ENCODE results near the gene PILRA.

DNA sequence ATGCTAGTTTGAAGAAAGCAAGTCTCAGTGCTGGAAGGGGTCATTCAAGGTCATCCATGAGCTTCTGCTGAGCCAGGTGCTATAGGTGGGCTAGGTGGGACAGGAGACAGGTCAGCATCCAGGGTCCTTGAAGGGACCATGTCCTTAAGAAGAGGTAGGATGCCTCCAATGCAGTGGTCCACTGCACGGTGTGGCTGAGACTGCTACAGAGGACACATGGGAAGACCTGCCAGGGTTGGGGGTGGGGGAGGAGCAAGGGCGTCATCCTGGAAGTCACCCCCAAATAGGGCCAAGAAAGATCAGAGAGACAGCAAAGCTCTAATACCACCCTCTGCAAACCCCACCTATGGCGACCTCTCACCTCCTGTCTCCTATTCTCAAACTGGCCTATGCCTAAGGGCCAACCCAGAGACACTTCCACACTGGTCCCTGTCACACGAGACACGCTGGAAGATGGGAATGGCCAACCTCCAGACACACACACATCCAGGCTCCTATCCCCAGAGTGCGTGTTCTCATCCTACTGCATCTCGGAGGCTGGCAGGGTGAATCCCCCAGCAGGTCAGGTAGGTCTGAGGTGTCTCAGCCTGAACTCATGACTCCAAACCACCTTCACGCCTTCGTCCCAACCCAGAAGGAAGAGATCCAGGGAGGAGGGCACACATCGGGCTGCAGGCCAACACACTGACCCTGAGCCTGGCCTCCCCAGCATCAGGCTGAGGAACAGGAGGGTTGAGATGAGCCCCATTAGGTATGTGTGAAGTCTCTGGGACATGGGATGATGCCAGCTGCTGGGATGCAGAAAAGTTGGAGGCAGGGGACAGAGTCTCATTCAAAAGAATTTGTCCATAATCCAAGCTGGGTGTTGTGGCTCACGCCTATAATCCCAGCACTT is 68.6 kb downstream of the PILRA start:
- no peak for TF ChIP-seq EZH2 (IDR thresholded peaks at IDR 0.05; ENCODE audit: low read depth, low read length, severe bottlenecking)
- no peak for TF ChIP-seq PHF8 (conservative IDR thresholded peaks at IDR 0.05; ENCODE audit: low read depth, low read length)
- TF ChIP-seq CTCF (IDR thresholded peaks at IDR 0.05; ENCODE audit: control extremely low read depth in 1 of 3, insufficient read depth in 1 of 3, low read depth in 1 of 3, low read length in 3 of 3), result no peak
- no peak for TF ChIP-seq YY1 (IDR thresholded peaks at IDR 0.05; ENCODE audit: low read depth, low read length)
- no peak for TF ChIP-seq FOSL1 (IDR thresholded peaks at IDR 0.05; ENCODE audit: insufficient read depth, low read depth, low read length)
- TF ChIP-seq POLR2AphosphoS5 (IDR thresholded peaks at IDR 0.05; ENCODE audit: low read depth, low read length), result no peak
- no peak for TF ChIP-seq JUND (IDR thresholded peaks at IDR 0.05; ENCODE audit: low read length)
- TF ChIP-seq POLR2A (IDR thresholded peaks at IDR 0.05; ENCODE audit: control extremely low read depth in 1 of 2, low read depth in 2 of 2, low read length in 2 of 2), result no peak
